OCI-LY1 (cell line): ENCODE measurements around the gene ATP8B2.

Source experiments
- H2AFZ ChIP-seq: fragments of 200-600 bp; sonication (generic), shearing (Covaris generic); 2 replicates; pipeline ENCODE4 v1.6.0; 2014; ENCODE audit warnings: antibody characterized with exemption, mild to moderate bottlenecking, low read length
- H3F3A ChIP-seq: fragments of 200-600 bp; sonication (generic), shearing (Covaris generic); 2 replicates; pipeline ENCODE4 v1.6.0; 2014; ENCODE audit warnings: mild to moderate bottlenecking, antibody characterized with exemption, low read length, moderate library complexity; ENCODE audit not compliant: insufficient read depth
- H3K27ac ChIP-seq: fragments of 200-600 bp; sonication (generic); 2 replicates; pipeline ENCODE4 v1.5.1; 2014; ENCODE audit warnings: low read length, mixed run types, mild to moderate bottlenecking, low read depth; ENCODE audit not compliant: poor library complexity, severe bottlenecking
- H3K27me3 ChIP-seq: fragments of 200-600 bp; sonication (generic); 2 replicates; pipeline ENCODE4 v1.6.0; 2014; ENCODE audit warnings: antibody characterized with exemption, mild to moderate bottlenecking, low read length, moderate library complexity; ENCODE audit not compliant: insufficient read depth
- H3K36me3 ChIP-seq: fragments of 200-600 bp; sonication (generic); 2 replicates; pipeline ENCODE4 v1.6.1; 2014; ENCODE audit warnings: mild to moderate bottlenecking, antibody characterized with exemption, low read length, moderate library complexity, mixed read lengths; ENCODE audit not compliant: insufficient read depth
- H3K4me1 ChIP-seq: fragments of 200-600 bp; sonication (generic); 2 replicates; pipeline ENCODE4 v1.5.1; 2014; ENCODE audit warnings: mild to moderate bottlenecking, low read length, moderate library complexity; ENCODE audit not compliant: insufficient read depth, severe bottlenecking
- H3K4me2 ChIP-seq: fragments of 200-600 bp; sonication (generic), shearing (Covaris generic); 2 replicates; pipeline ENCODE4 v1.6.1; 2014; ENCODE audit warnings: low read length
- H3K4me3 ChIP-seq: fragments of 200-600 bp; sonication (generic); 2 replicates; pipeline ENCODE4 v1.5.1; 2014; ENCODE audit warnings: low read length, low read depth, mild to moderate bottlenecking, mixed read lengths; ENCODE audit not compliant: poor library complexity, severe bottlenecking
- H3K79me2 ChIP-seq: fragments of 200-600 bp; shearing (Covaris generic); 2 replicates; pipeline ENCODE4 v1.6.1; 2016; ENCODE audit warnings: mixed run types, low read length, mixed read lengths; ENCODE audit not compliant: insufficient read depth
- H3K9ac ChIP-seq: fragments of 200-600 bp; sonication (generic), shearing (Covaris generic); 2 replicates; pipeline ENCODE4 v1.6.1; 2014; ENCODE audit warnings: mild to moderate bottlenecking, low read length, mixed read lengths
- H3K9me2 ChIP-seq: fragments of 200-600 bp; sonication (generic), shearing (Covaris generic); 2 replicates; pipeline ENCODE4 v1.6.1; 2014; ENCODE audit warnings: low read depth, mild to moderate bottlenecking, low read length, mixed read lengths
- H3K9me3 ChIP-seq: fragments of 200-600 bp; shearing (Covaris generic); 2 replicates; pipeline ENCODE4 v1.6.1; 2014; ENCODE audit warnings: low read length, mixed read lengths
- H4K20me1 ChIP-seq: fragments of 200-600 bp; sonication (generic), shearing (Covaris generic); 2 replicates; pipeline ENCODE4 v1.6.0; 2016; ENCODE audit warnings: mild to moderate bottlenecking, low read length; ENCODE audit not compliant: insufficient read depth
- CTCF ChIP-seq: fragments of 200-600 bp; sonication (generic), shearing (Covaris generic); IDR thresholded peaks from 2 replicates; pipeline ENCODE4 v1.5.1; 2017; ENCODE audit warnings: mild to moderate bottlenecking, antibody characterized with exemption, low read length, moderate library complexity, mixed read lengths
- EZH2 ChIP-seq: fragments of 200-600 bp; sonication (generic), shearing (Covaris generic); IDR thresholded peaks from 2 replicates; pipeline ENCODE4 v1.8.0; 2017; ENCODE audit warnings: borderline replicate concordance, mixed run types, mild to moderate bottlenecking, antibody characterized with exemption, low read length, moderate library complexity, mixed read lengths

ATP8B2 gene

GRCh38 chr1:154342132-154342531 lies 16.8 kb downstream of the ATP8B2 start:
- H3K4me2 ChIP-seq = no peak overlapping the region
- H3K27me3 ChIP-seq = no peaks in the 10 kb centered on the region
- no peak overlapping the region for H3K27ac ChIP-seq
- no peaks in the 10 kb centered on the region for H3K9me2 ChIP-seq
- H4K20me1 ChIP-seq = no peaks in the 10 kb centered on the region
- no peaks in the 10 kb centered on the region for H3K9me3 ChIP-seq
- no peak for TF ChIP-seq EZH2
- no peak for TF ChIP-seq CTCF
- no peaks in the 10 kb centered on the region for H3K79me2 ChIP-seq
- H3K9ac ChIP-seq = no peak overlapping the region
- no peaks in the 10 kb centered on the region for H3F3A ChIP-seq
- H3K4me3 ChIP-seq = no peak overlapping the region
- H3K4me1 ChIP-seq = no peaks in the 10 kb centered on the region
- H2AFZ ChIP-seq = no peak overlapping the region
- H3K36me3 ChIP-seq = no peaks in the 10 kb centered on the region; the same call in 1 of the 2 replicates

GRCh38 chr1:154342836-154343472 lies 17.6 kb downstream of the ATP8B2 start:
- H3K79me2 ChIP-seq = no peaks in the 10 kb centered on the region
- H3K36me3 ChIP-seq = no peaks in the 10 kb centered on the region; the same call in 1 of the 2 replicates

DNA sequence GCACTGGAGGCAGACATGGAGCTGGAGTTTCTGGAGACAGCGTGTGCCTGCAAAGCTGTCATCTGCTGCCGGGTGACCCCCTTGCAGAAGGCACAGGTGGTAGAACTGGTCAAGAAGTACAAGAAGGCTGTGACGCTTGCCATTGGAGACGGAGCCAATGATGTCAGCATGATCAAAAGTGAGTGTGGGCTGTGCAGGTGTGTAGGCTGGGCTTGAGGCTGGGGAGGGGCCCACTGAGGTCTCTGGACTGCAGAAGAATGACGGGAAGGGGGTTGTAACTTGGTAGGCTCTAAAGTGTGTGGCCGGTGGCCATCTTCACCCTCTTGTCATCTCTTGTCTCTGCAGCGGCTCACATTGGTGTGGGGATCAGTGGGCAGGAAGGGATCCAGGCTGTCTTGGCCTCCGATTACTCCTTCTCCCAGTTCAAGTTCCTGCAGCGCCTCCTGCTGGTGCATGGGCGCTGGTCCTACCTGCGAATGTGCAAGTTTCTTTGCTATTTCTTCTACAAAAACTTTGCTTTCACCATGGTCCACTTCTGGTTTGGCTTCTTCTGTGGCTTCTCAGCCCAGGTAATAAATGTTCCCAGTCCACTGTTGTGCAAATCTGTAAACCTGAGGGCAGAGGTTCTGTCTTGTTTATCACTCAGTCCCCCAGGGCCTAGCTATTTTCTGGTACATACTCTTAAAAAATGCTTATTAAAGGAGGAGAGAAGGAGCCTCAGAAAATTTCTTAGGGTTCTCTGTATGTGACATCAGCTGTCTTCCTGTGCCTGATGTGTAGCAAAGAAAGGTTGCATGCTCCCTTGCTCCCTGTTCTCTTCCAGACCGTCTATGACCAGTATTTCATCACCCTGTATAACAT lies 19.9 kb downstream of the ATP8B2 start:
- H3K36me3 ChIP-seq = no peaks in the 10 kb centered on the region; the same call in 1 of the 2 replicates
- no peak overlapping the region for H3K9ac ChIP-seq
- H3K9me2 ChIP-seq = no peaks in the 10 kb centered on the region
- no peak overlapping the region for H3K4me3 ChIP-seq
- no peak overlapping the region for H3K4me2 ChIP-seq
- H3K9me3 ChIP-seq = no peaks in the 10 kb centered on the region
- H4K20me1 ChIP-seq = no peaks in the 10 kb centered on the region
- no peak overlapping the region for H2AFZ ChIP-seq
- no peaks in the 10 kb centered on the region for H3K4me1 ChIP-seq
- H3K79me2 ChIP-seq = no peaks in the 10 kb centered on the region
- H3F3A ChIP-seq = no peaks in the 10 kb centered on the region
- no peak for TF ChIP-seq EZH2
- peak; percentile 93 for TF ChIP-seq CTCF
- no peak overlapping the region for H3K27ac ChIP-seq
- H3K27me3 ChIP-seq = no peaks in the 10 kb centered on the region

More at GRCh38 chr1:154342836-154343472, 17.6 kb downstream of the ATP8B2 start:
- Histone ChIP-seq H4K20me1 (no peaks in the 10 kb centered on the region), H3K4me1 (no peaks in the 10 kb centered on the region), H3K9me2 (no peaks in the 10 kb centered on the region), H3K4me2 (no peak overlapping the region), H3K27me3 (no peaks in the 10 kb centered on the region), H3K9ac (no peak overlapping the region), H2AFZ (no peak overlapping the region), H3K9me3 (no peaks in the 10 kb centered on the region), H3K27ac (no peak overlapping the region), H3F3A (no peaks in the 10 kb centered on the region), H3K4me3 (no peak overlapping the region)
- TF ChIP-seq EZH2 = no peak
- TF ChIP-seq CTCF = no peak
